GM19455 (cell line): ENCODE measurements around the gene MEDAG.

ENCODE experiments used
- ATAC-seq: cut with Tn5 transposase; IDR thresholded peaks from one replicate; pipeline ENCODE4 v1.9.1; 2021; ENCODE audit not compliant: unreplicated experiment

Gene MEDAG

GRCh38 chr13:30936971-30937370 is 30.9 kb downstream of the MEDAG start:
- ATAC-seq, result no peak

DNA sequence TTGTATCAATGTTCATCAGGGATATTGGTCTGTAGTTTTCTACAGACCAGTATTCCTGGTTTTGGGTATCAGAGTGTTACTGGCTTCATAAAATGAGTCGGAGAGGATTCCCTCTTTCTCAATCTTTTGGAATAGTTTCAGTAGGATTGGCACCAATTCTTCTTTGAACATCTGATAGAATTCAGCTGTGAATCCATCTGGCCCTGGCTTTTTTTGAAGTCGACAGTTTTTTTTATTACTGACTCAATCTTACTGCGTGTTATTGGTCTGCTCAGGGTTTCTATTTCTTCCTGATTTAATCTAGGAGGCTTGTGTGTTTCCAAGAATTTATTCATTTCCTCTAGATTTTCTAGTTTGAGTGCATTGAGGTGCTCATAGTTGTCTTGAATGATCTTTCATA is 37.8 kb downstream of the MEDAG start:
- ATAC-seq, result no peak

DNA sequence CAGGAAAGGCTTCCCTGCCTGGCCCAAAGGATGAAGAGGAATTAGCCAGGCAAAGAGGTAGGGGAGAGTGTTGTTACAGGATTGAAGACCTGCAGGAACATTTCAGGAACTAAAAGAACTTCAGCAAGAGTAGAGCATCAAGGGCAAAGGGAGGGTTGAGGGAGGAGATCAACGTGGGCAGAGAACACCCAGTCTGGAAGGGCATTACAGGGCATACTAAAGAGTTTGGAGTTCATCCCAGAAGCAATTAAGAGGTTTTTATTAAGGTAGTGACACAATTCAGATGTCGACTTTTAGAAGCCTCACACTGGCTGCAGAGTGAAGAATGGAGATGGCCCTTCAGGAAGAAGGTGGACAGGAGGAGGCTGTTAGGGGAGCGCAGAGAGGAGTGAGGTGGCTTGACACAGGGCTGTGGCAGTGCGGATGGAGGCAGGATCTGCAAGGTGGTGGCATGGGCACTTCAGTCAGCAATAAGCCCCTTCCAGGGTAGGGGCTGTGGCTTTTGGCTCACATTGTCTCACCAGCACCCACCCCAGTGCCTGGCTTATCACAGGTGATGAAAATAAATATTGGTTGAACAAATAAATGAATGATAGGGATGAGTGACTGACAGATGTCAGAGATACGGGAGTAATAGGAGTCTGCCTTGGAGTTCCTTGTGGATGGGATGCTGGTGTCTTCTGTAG is 51.3 kb downstream of the MEDAG start:
- ATAC-seq, result no peak

DNA sequence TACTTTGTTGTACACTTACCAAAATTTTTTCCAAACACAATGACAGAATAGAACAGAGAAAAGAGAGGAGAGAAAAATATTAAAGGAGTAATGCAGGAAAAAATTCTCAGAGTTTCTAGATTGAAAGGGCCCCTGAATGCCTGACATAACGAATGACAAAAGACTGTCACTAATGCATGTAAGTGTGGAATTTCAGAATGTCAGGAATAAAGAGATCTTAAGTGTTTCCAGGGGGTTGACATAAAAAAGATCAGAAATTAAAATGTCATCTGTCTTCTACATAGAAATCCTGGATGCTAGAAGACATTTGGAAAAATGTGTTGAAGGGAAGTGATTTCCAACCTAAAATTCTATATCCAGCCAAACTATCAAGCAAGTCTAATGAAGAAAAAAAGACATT is 53.6 kb downstream of the MEDAG start:
- no peak for ATAC-seq

GRCh38 chr13:30963791-30964190 is 57.7 kb downstream of the MEDAG start:
- no peak for ATAC-seq

DNA sequence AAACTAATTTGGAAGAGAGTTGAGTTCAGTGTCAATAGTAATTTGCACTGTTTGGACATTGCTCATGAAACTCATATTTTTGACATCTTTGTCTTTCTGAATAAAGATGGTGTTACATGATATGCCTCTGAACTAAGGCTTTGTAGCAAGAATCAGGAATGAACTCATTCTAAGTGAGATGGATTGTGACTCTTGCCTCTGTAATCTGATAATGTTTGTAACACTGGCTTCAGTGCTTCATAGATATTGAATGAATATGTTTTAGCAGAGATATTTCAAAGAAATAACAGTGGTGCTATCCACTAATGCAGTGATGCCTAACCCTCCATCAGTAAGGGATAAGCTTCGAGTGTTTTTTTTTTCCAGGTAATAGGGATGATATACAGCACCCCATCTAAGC is 59.3 kb downstream of the MEDAG start:
- ATAC-seq, result no peak

GRCh38 chr13:30966101-30966500 is 60.0 kb downstream of the MEDAG start:
- ATAC-seq, result no peak

- no peak for ATAC-seq
Measured at GRCh38 chr13:30968846-30969245, 62.8 kb downstream of the MEDAG start.

DNA sequence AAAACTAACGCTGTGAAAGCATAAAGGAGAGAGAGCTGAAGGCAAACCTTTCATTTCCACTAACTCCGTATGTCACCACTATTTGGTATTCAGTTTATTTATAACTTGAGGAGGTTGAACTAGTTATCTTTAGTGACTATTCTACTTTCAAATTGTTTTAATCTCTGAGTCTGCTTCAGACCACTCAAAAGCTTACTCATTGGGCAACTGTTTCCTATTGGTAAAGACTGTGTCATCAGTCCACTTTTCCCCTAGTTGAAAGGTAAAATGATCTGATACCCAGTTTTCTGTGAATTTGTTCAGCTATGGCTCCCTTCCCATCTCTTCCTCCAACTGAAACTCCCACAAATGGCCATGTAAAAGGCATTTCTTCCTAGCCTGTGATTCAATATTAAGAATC is 65.5 kb downstream of the MEDAG start:
- ATAC-seq, result no peak

- ATAC-seq, result no peak
Measured at GRCh38 chr13:30972888-30973377, 66.9 kb downstream of the MEDAG start.

DNA sequence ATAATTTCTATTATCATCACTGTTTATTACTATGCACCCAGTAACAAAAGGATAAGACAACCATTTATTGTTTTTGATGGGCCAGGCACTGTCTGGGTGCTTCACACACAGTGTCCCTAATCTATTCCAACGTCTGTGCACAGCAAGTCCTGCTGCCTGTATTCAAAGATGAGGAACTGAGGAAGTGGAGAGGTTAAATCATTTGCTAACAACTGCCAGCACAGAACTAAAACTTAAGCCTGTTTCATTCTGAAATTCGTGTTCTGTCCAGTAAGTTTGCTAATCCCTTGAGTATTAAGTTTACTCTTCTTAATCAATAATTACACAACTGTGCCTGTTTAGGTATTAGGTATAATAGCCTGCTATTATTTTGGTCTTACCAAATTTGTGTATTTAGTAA is 68.3 kb downstream of the MEDAG start:
- ATAC-seq, result no peak
